HG02852 (cell line): Measurements from ENCODE around the gene IDUA.
"Not testable (repeated sequence)": the region's sequence is repeated elsewhere in the genome, so short reads cannot be mapped to it uniquely, and the experiment has no call there.

Experiments
- ATAC-seq: cut with Tn5 transposase; IDR thresholded peaks from one replicate; pipeline ENCODE4 v1.9.1; 2021; ENCODE audit warnings: mild to moderate bottlenecking, moderate library complexity; ENCODE audit not compliant: unreplicated experiment

The IDUA gene

GRCh38 chr4:1043162-1043561 is 56.3 kb downstream of the IDUA start:
- no peak for ATAC-seq

- ATAC-seq: no peak
Measured at GRCh38 chr4:1043651-1044468, 57.0 kb downstream of the IDUA start.

DNA sequence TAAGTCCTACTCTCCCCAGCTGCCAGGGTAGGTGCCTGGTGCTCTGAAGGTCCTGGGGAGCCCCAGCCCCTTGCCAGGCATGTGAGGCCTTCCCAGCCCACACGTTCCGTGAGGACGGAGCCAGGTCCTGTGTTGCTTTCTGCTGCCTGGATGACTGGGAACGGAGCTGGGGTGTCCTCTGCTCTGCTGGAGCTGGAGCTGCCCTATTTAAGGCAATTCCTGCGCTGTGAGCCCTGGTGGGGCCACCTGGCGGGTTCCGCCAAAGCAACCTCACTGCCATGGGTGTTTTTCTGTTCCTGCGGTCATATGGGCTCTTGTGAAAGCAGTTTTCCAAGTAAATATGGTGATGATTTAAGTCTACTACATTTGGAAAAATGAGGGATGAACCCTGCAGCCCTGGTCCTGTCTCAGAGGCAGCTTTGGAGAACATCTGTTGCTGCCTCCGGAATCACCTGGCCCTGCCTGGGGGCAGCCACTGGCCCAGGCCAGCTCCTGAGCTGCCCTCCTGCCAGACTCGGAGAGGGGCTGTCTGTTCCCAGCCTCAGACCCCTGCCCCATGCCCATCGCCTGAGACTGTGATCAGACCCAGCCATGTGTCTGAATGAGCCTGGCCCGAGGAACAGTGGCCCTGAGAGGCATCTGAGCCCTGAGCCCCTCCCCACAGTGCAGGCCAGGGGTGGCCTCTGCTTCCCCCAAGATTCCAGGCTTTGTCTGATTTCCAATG is 57.8 kb downstream of the IDUA start:
- ATAC-seq: no peak

- ATAC-seq: no peak
Measured at GRCh38 chr4:1045193-1045594, 58.4 kb downstream of the IDUA start.

DNA sequence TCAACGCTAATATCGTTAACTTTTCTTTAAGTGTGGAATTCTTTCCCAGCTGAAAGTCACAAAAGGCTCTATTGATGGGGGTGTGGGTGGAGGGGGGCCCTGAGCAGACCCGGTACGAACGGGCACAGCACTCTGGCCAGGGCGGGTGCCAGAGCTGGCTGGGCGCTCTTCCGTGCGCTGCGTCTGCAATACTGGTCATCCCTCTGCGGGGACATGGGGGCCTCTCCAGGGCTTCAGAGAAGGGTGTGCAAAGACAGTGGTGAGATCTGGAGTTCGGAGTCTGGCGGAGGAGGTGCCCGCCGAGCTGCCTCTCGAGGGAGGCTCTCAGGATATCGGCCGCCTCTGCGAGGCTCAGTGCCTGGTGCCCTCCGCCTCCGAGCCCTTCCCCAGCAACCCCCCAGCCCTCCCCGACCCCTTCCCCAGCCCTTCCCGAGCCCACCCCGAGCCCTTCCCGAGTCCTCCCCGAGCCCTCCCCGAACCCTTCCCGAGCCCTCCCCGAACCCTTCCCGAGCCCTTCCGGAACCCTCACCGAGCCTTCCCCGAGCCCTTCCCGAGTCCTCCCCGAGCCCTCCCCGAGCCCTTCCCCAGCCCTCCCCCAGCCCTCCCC is 58.9 kb downstream of the IDUA start:
- ATAC-seq: no peak

DNA sequence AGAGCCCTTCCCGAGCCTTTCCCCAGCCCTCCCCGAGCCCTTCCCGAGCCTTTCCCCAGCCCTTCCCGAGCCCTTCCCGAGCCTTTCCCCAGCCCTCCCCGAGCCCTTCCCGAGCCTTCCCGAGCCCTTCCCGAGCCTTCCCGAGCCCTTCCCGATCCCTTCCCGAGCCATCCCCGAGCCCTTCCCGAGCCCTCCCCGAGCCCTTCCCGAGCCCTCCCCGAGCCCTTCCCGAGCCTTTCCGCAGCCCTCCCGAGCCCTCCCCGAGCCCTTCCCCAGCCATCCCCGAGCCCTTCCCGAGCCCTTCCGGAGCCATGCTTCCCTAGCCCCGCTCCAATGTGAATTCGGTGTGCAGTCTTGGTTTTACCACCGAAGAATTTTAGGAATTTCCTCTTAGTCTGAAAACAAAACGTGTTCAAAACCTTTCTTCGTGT is 59.8 kb downstream of the IDUA start:
- ATAC-seq: not testable (repeated sequence)

GRCh38 chr4:1047106-1047975 is 60.5 kb downstream of the IDUA start:
- ATAC-seq: no peak

GRCh38 chr4:1047976-1048772 is 61.3 kb downstream of the IDUA start:
- ATAC-seq: no peak

DNA sequence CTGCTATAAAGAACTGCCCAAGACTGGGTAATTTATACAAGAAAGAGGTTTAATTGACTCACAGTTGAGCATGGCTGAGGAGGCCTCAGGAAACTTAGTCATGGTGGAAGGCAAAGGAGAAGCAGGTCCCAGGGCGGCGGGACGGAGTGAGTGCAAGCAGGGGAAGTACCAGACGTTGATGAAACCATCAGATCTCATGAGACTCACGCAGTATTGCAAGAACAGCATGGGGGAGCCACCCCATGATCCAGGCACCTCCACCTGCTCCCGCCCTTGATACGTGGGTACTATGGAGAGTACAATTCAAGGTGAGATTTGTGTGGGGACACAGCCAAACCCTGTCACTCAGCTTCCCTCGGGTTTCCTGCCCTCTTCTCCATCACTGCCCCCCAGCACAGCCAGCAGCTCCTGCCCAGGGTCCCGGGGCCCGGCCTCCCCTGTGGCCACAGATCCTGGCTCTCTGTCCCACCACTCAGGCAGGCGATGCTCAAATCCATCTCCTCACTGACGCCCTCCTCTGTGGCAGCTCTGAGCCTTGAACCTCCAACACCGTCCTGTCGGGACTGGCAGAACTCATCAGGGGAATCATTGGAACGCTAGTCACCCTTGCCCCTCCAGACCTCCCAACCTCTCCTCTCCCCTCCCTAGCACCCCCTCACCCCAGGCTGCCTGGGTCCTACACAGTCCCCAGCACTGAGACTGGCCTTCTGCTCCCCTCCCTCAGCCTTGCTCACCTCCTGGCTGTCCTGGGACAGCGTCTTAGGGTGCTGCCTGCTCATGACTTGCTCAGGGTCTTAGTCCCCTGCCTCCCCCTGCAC is 62.1 kb downstream of the IDUA start:
- ATAC-seq: no peak

DNA sequence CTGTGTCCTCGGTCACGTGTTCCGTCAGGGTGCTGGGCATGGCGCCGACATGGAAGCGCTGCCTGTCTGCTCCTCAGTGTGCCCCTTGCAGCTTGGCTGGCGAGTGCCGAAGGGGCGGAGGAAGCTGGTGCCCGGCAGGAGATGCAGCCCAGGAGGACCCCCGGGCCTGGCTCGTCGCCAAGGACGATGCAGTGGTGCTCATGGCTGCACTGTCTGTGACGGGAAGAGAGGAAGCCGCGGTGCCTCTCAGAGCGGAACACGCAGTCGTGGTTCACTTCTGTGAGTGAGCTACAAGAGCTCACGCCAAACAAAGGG is 62.7 kb downstream of the IDUA start:
- ATAC-seq: no peak

- no peak for ATAC-seq
Measured at GRCh38 chr4:1050486-1051213, 63.8 kb downstream of the IDUA start.

DNA sequence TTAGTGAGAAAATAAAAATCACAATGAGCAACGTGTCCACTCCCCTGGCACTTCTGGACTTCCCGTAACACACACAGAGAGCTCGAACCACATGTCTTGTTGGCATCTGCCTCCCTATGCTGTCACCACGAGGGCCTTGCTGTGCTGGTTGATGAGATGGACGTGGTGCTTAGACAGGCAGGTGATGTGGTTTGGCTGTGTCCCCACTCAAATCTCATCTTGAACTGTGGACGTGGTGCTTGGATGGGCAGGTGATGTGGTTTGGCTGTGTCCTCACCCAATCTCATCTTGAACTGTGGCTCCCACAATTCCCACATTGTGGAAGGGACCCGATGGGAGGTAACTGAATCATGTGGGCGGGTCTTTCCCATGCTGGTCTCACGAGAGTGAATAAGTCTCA is 64.6 kb downstream of the IDUA start:
- no peak for ATAC-seq

DNA sequence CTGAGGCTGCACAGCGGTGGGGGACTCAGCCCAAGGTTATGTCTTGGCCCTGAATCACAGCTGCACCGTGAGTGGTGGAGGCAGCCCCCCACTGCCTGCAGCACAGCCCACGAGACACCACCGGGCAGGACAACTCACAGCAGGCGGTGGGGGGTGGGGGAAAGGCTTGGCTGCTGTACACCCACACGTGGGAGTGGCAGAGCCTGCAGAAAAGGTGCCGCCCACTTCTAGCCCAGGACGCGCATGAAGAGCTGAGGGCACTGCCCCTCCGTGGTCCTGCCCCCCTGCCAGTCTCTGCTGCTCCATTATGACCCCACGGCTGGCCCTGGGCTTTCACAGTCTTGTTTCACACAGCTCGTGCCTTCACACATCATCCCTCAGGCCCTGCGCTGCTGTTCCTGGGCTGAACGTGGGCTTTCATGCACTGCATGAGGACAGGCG is 65.4 kb downstream of the IDUA start:
- no peak for ATAC-seq

DNA sequence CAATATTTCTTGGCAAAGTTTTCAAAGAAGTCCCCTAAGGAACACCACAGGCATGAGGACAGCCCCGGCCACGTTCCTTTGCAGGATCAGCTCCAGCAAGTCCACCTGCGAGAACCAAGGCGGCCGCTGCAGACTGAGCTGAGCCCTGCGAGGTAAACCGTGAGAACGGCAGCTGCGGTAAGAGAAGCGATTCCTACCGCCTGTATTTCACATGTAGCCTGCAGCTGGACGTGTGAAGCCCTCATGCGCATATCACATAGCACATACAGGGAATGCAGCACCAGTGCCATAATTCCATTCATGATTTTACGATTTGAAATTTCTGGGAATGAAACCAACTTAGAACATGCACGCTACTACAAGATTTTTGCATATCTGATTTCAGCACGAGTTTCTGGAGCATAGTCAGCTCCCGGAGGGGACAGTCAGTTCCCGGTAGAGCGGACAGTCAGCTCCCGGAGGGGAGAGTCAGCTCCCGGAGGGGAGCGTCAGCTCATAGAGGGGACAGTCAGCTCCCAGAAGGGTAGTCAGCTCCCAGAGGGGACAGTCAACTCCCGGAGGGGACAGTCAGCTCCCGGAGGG is 66.3 kb downstream of the IDUA start:
- ATAC-seq: no peak

DNA sequence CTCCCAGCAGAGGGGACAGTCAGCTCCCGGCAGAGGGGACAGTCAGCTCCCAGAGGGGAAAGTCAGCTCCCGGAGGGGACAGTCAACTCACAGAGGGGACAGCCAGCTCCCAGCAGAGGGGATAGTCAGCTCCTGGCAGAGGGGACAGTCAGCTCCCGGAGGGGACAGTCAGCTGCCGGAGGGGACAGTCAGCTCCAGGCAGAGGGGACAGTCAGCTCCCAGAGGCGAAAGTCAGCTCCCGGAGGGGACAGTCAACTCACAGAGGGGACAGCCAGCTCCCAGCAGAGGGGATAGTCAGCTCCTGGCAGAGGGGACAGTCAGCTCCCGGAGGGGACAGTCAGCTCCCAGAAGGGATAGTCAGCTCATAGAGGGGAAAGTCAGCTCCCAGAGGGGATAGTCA is 67.0 kb downstream of the IDUA start:
- not testable (repeated sequence) for ATAC-seq
